Ramos (cell line): ENCODE measurements around the gene DTNB.
"Not testable (repeated sequence)": the region's sequence is repeated elsewhere in the genome, so short reads cannot be mapped to it uniquely, and the experiment has no call there.

Experiments used
- in situ Hi-C: fragments of 300-500 bp; cut with MboI; formaldehyde crosslinking; loops from one replicate; pipeline ENCODE4 v1.14.3; 2022; ENCODE audit warnings: low sequenced_read_pairs; ENCODE audit not compliant: unreplicated experiment

Gene DTNB

DNA sequence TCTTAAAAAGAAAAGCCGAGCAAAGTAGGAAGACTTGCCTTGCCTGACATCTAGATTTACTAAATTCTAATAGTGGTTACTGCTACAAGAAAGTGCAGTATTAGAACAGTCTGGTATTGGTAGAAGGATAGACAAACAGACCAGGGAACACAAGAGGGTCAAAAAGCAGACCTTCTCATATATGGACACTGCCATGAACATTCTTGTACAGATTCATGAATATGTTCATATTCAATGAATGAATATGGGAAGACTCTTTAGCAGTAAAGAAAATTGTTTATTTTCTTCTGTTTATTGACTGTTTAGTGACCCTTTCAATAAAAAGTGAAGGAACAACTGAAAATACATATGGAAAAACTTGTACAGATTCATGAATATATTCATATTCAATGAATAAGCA, 37.6 kb downstream of the DTNB start:
- in situ Hi-C loops = no loop called here

DNA sequence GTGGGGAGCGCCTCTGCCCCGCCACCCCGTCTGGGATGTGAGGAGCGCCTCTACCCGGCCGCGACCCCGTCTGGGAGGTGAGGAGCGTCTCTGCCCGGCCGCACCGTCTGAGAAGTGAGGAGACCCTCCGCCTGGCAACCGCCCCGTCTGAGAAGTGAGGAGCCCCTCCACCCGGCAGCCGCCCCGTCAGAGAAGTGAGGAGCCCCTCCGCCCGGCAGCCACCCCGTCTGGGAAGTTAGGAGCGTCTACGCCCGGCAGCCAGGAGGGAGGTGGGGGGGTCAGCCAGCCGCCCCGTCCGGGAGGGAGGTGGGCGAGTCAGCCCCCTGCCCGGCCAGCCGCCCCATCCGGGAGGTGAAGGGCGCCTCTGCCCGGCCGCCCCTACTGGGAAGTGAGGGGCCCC, 39.6 kb downstream of the DTNB start:
- in situ Hi-C loops = not testable (repeated sequence)

DNA sequence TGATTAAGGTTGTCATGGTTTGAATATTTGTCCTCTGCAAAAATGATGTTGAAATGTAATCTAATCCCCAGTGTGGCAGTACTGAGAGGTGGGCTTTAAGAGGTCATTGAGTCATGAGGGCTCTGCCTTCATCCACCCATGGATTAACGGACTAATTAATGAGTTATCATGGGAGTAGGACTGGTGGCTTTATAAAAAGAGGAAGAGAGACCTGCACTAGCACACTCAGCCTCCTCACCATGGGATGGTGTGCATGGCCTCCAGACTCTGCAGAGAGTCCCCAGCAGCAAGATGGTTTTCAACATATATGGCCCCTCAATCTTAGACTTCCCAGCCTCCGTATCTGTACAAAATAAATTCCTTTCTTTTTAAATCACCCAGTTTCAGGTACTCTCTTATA, 41.0 kb downstream of the DTNB start:
- in situ Hi-C loops = no loop called here

DNA sequence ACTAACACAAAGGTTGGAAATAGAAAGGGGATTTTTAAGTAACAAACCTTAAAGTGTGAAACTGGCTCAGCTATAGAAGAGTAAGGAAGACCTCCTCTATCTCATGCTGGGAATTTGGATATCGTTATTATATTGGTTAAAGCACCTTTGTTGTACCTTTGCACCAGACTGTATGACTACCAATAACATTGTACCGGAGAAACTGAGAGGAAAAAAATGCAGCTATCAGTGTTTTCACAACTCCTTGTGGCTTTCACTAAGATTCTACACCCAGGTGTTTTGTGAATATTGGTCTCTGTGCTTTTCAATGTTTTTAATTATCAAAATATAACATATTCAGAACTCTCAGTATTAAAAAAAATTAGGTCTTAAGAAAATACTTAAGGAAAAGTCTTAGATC, 48.7 kb downstream of the DTNB start:
- in situ Hi-C loops = no loop called here

DNA sequence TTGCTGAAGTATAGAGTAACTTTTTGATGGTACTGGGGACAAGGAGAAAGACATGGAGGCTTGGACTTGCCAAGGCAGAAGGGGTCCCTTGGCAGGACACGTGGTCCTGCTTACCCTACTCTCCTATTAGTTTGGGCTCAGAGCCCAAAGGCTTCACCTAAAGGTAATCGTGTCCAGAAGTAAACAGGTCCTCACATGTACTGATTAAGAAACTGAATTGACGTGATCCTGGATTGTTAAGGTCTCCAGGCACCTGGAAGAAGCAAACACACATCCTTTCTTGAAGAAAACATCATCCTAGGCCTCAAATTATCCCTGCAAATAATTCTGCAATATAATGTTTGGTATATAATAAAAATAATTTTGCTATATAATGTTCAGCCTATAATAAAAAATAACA, 50.0 kb downstream of the DTNB start:
- in situ Hi-C loops = no loop called here

DNA sequence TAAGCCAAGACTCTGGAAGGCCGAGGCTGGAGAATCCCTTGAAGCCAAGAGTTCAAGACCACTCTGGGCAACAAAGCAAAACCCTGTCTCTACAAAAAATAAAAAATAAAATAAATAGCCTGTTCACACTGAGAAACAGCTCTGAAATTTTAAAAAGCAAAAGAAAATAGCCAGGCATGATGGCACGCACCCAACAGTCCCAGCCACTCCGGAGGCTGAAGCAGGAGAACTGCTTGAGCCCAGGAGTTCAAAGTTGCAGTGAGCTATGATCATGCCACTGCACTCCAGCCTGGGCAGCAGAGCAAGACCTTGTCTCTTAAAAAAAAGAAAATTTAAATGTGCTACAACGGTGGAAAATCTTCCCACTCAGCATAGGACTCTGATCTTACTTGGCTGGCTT, 52.7 kb downstream of the DTNB start:
- in situ Hi-C loops = no loop called here

DNA sequence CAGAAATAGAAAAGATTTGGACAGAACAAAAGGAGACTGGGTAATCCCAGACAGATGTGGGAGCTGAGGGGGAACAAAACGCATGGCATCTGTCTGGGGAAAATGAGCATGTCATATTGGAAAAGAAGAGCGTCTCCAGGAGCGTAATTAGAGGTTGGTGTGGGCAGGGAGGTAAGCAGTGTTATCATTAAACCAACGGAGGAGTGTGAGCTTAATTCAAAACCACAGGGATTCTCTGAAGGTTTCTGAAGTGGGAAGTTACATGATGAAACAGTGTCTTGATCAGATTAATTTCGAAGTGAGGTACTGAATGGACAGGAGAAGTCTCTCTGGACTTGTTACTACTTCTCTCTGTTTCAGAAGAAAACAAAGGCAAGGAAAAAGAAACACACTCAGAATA, 53.3 kb downstream of the DTNB start:
- in situ Hi-C loops = no loop called here

DNA sequence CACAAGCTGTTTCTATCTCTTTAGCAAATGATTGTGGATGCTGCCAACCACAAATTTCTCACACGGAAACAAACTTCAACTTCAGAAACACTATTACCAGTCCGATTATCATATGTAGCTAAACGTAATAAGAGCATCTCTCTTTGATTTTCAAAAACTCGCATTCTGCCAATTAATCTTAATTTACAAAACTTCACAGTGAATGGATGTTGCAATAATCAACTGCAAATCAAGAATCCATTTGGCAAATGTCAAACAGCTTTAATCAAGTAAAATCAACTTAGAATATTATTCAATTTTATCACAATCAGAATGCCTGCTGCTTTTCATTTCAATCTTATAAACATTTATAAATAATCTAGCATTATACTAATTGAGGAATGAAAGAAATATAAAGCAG, 54.2 kb downstream of the DTNB start:
- in situ Hi-C loops = no loop called here

DNA sequence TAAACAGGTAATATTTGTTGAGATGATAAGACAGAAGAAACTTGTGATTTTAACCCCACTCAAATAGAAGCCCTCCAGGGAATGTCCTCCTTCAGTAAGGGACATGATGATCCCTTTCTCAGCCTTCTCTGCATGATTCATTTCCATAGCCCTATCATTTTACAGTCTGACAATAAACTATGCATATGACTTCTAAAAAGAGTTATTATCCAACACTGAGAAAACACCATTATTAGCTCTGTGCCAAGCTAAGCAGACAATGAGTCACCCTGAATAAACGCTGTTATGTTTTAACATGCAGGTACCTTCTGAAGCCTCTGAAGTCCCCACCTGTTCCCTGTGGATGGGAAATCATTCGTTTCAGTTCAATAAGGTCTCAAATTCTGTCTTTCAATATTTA, 54.7 kb downstream of the DTNB start:
- in situ Hi-C loops = no loop called here

DNA sequence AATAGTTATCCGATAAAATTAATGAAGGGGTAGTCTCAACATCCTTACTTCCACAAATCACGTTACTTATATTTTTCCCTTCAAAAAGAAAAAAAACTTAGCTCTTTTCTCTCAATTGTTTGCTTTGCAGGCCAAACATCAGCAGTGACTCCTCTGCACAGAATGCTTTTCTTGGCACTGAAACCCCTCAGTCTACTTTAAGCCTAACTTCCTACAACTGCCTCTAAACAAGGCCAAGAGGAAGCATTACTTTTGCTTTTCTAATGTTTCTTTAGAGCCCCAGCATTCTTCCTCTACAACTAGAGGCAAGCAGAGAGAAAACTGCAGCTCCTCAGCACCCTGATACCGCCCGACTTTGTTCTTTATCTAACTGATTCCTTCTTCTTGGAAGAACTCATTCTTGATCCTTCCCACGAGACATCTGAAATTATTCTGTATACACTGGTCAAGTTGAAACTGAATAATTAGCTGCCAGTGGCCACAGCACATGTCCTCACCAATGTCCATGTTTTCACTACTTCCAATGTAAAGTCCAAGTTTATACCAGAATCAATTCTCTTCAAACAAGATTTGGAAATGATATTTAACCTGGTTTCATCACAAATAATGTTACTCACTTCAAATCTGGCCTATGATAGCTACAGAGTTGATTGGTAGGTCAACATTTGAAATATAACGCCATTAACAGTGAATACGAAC, 55.3 kb downstream of the DTNB start:
- in situ Hi-C loops = no loop called here

DNA sequence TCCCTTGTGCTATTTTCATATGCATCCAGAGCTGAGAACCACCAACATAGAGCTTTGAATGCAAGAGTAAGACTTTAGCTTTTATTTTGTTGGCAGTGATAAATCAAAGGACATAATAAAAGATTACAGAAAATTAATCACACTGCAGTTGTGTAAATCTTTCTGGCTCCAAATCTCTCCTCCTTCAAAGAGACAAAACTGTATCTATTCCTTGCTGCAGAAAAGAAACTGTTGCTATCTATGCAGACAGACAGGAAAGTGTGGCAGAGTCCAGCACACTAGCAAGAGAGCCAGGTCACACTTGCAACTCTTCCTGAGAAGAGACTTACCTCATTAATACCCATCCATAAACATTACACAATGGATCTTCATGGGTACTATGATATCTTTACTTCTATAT, 57.5 kb downstream of the DTNB start:
- in situ Hi-C loops = no loop called here

DNA sequence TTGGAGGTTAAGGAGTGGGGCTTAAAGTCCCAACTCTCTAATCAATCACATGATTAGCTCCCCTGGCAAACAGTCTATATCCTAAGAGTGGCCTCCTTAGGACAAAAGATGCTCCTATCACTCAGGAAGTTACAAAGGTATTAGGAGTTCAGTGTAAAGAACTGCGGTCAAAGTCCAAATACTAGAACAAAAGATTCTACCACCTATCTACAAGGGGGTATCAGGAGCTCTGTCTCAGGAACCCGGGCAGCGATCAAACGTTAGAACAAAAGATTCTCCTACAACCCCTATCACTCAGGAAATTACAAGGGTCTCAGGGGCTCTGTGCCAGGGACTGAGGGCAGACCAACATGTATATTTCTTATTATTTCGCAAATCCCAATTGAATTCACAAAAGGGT, 58.0 kb downstream of the DTNB start:
- in situ Hi-C loops = no loop called here

DNA sequence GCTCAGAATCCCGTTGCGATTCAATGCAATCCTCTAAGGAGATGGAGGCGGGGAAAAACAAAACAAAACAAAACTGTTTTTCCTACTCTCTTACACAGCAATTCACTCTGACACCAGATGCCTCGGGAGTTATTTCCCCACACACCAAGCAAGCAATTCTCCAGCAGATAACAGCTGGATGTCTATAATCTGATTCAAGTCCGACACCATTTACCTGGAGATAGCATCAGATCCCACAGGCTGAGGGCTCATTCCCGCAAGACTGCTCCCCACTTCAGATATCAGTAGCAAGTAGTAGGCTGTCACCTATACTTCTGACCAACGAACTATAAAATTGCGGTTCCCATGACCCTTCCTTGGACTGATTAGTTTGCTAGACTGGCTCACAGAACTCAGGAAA, 58.7 kb downstream of the DTNB start:
- in situ Hi-C loops = no loop called here

DNA sequence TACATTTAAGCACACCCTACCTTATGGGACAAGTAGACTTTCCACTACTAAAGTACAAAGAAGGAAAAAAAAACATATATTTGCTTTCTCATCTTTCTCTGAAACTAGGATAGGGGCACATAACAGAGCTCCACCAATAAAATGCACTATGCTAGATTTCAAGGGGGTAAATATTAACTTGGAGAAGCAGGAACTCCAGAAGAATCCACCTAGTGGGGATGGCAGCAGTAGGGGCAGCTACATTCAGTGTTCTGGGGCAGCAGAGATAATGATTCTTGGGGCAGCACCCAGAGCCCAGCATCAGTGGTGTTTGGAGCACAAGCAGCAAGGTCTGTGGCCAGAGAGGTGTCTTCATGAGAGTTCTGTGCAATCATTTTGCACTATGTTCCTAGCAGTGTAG, 64.7 kb downstream of the DTNB start:
- in situ Hi-C loops = no loop called here

DNA sequence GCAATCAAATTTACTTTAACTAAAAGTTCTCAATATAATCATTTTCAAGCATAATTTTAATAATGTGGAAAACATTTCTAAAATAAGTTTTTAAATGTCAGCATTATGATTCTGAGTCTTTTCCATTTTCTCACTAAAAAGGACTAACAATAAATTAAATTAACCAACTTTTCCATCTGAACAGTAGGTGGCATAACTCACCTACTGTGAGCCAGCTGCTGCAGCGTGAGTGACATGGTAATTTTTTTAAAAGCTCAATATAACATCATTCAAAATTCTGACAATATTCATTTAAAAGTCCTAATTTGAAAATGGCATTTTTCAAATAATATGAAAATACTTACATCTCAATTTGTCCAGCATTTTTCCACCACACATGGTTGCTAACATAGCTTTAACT, 66.5 kb downstream of the DTNB start:
- in situ Hi-C loops = no loop called here

DNA sequence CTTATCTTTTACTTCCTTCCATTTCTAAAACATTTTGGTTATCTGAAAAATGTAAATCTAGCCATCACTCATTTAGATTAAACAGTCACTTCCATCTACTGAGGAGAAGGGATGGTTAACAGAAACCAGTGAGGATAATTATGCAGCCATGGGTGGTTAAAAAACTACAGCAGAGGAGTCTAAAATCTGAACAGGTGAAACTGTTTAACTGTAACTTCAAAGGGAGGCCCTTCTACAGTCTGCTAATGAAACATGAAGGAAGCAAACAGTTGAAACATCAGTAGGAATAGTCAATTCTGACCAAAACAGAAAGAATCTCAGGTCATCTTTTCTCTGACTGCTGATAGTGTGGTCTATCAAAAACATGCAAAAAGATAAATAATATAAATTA, 71.0 kb downstream of the DTNB start:
- in situ Hi-C loops = no loop called here

DNA sequence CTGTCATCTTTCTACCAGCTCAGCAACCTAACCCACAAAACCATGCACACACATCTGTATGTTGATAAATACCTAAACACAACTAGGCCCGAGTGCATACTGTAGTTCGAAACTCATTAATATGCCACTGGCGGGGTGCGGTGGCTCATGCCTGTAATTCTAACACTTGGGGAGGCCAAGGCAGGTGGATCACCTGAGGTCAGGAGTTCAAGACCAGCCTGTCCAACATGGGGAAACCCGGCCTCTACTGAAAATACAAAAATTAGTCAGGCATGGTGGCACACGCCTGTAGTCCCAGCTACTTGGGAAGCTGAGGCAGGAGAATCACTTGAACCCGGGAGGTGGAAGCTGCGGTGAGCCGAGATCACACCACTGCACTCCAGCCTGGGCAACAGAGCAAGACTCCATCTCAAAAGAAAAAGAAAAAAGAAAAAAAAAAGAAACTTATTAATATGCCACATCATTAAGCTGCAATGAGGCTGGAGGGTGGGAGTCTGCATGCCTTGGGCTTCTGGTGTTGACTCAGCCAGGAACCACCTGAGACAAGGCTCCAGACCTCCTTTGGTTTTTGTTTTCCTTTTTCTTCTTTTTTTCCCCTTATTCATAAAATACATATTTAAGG, 71.6 kb downstream of the DTNB start:
- in situ Hi-C loops = not testable (repeated sequence)

DNA sequence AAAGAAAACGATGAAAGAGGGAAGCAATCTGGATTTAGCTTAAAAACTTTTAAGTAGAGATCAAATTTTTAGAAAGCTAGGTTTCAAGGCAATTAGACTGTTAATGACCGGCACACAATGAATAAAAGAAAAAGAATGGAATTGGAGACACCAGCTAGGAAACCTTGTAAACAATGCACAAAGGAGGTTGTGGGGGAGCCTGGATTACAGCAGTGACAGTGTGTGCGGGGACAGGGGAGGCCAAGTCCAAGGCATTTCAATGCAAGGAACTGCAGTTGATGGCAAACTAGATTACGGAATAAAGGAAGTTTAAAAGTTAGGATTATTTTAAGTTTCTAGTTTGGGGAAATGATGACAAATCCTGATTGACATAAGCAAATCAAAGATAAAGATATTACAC, 74.5 kb downstream of the DTNB start:
- in situ Hi-C loops = no loop called here

DNA sequence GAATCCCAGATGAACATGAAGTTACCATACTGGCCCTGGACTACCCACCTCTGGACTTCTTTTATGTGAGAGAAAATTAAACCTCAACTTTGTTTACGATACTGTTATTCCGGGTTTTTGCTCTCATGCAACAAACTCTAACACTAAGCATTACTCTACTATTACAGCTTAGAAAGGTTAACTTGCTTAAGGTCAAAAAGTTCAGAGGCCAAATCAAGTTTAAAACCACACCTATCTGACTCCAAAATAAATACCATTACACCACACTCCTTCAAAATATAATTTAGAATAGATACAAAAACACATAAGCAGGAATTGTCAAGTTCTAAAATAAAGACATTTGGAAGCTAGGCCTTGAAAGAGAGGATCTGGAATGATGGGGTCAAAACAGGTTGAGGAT, 75.0 kb downstream of the DTNB start:
- in situ Hi-C loops = no loop called here

DNA sequence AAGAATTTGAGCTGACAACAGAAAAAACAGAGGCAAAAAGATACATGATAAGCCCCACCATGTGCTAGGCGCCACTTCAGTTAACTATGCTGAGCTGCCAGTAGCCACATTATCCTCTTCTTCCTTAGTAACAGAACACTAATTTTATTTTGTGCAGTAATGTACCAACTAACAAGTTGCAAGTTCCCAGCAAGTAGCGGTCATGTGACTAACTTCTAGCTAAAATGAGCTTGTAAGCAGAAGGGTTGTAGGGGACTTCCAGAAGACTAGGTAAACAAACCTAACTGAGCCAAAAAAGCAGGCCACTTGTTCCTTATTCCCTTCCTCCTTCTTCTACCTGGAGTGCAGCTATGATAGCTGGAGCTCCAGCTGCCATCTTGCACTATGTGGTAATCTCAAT, 75.5 kb downstream of the DTNB start:
- in situ Hi-C loops = no loop called here

DNA sequence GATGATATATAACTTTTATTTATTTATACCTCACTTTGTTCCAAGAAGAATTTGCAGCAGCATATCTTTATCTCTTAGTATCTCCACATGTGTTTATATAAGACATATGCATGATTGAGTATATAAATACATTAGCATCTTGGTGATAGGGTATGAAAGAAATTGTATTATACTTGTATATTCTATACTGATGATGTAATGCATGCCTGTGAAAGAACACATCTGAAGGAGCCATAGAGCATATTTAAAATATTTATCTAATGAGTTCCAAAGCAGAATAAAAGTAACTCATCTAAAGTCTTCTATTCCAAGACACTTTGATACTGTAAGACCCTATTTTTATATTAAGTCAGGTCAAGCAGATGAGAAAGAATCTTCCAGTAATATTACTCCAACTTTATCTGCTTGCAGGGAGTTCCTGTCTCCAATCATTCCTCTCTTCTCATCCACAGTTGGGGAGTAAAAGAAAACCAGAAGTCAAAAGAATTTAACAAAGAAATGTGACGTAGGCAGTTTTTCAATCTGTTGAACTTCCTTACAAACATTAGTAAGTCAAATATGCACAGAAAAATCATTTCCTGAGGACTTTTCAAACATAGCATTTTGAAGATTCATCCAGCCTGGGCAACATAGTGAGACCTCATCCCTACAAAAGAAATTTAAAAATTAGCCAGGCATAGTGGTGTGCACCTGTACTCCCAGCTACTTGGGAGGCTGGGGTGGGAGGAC, 76.7 kb downstream of the DTNB start:
- in situ Hi-C loops = no loop called here

DNA sequence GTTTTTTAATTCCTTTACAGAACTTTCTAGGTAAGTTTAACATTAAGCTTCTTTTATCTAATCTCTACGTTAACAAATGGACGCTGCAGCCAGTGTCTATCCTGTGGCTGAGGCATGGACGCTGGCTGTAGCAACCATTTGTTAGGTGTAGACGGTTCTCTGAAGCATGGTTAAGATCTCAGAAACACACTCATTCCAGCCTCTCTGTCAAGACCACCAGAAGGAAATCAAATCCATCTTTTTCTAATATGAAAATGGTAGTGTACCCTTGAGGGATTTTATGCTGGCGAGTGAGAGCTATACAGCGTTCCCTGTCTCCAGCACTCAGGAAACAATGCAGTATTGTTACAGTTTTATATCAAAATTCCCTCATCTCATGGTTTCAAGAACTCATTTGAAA, 78.0 kb downstream of the DTNB start:
- in situ Hi-C loops = no loop called here
